H1 (cell line): ENCODE results near the gene LRRFIP1. TPM values are rescaled to one million over a fixed set of nuclear protein-coding genes. Genes with fewer than 3 reads are reported as not detected.

Source experiments
- CTCF ChIA-PET: fragments of 300-600 bp; sonication (Branson Sonifier 250); formaldehyde crosslinking; loops from one replicate; lab custom pipeline; 2021; ENCODE audit not compliant: partially characterized antibody; lab: Charles Lee
- POLR2A ChIA-PET: fragments of 300-600 bp; sonication (Branson Sonifier 250); formaldehyde crosslinking; loops from one replicate; lab custom pipeline; 2021; ENCODE audit warnings: inconsistent platforms; ENCODE audit not compliant: partially characterized antibody; lab: Charles Lee
- DNase-seq, 2 experiments: peaks; one replicate each; pipeline versions ENCODE4 v3.0.0 to v3.0.0-alpha.2; 2010 to 2022; ENCODE audit warnings: low spot score in 2 of 2, low read depth in 1 of 2, mixed read lengths in 1 of 2
- FAIRE-seq: peaks from 2 replicates; lab custom pipeline; 2011; peaks lifted over from hg19 to GRCh38; lab: Jason Lieb, UNC
- H2AFZ ChIP-seq: 2 replicates; pipeline ENCODE4 v1.8.1; 2012; ENCODE audit warnings: low read length, inconsistent platforms
- H2AK5ac ChIP-seq: 2 replicates; pipeline ENCODE4 v1.6.1; 2013; ENCODE audit warnings: low read depth, low read length
- H2BK120ac ChIP-seq: replicated peaks from 2 replicates; pipeline ENCODE3; 2013; ENCODE audit warnings: low read depth, low read length, inconsistent platforms
- H2BK12ac ChIP-seq: 2 replicates; pipeline ENCODE4 v1.6.1; 2013; ENCODE audit warnings: low read depth, low read length
- H2BK15ac ChIP-seq: 2 replicates; pipeline ENCODE4 v1.6.1; 2013; ENCODE audit warnings: low read length
- H2BK20ac ChIP-seq: 2 replicates; pipeline ENCODE4 v1.6.1; 2013; ENCODE audit warnings: low read length
- H2BK5ac ChIP-seq: 2 replicates; pipeline ENCODE4 v1.6.1; 2013; ENCODE audit warnings: low read depth, low read length
- H3K14ac ChIP-seq: 2 replicates; pipeline ENCODE4 v1.6.1; 2013; ENCODE audit warnings: inconsistent platforms; ENCODE audit not compliant: insufficient read length
- H3K18ac ChIP-seq: 2 replicates; pipeline ENCODE4 v1.6.1; 2013; ENCODE audit warnings: low read length; ENCODE audit errors: extremely low read depth
- H3K23ac ChIP-seq: 2 replicates; pipeline ENCODE4 v1.6.1; 2013; ENCODE audit warnings: inconsistent platforms; ENCODE audit not compliant: insufficient read length
- H3K23me2 ChIP-seq: 2 replicates; pipeline ENCODE4 v1.6.1; 2013; ENCODE audit warnings: low read depth, low read length
- H3K27ac ChIP-seq: 2 replicates; pipeline ENCODE4 v1.6.1; 2011; ENCODE audit warnings: low read depth, low read length, inconsistent platforms
- H3K27me3 ChIP-seq, 4 experiments: replicated peaks in 1 of 4; 1 replicate in 1 of 4; 2 replicates in 3 of 4; pipeline versions ENCODE4 v1.6.1 to v1.8.1; 2011 to 2013; ENCODE audit warnings: low read length in 3 of 4, mild to moderate bottlenecking in 3 of 4, inconsistent platforms in 2 of 4, mixed read lengths in 2 of 4, moderate library complexity in 1 of 4; ENCODE audit not compliant: control insufficient read depth in 3 of 4, insufficient read depth in 3 of 4; ENCODE audit errors: extremely low read depth in 1 of 4
- H3K36me3 ChIP-seq, 4 experiments: 2 replicates each; pipeline versions ENCODE4 v1.6.1 to v1.8.1; 2011 to 2013; ENCODE audit warnings: mild to moderate bottlenecking in 4 of 4, low read length in 3 of 4, moderate library complexity in 2 of 4, control low read depth in 1 of 4, inconsistent platforms in 1 of 4; ENCODE audit not compliant: insufficient read depth in 4 of 4, control insufficient read depth in 2 of 4
- H3K4ac ChIP-seq: replicated peaks from 2 replicates; pipeline ENCODE3; 2013; ENCODE audit warnings: low read length, low read depth, mixed read lengths, inconsistent platforms; ENCODE audit not compliant: insufficient read length
- H3K4me1 ChIP-seq, 4 experiments: replicated peaks in 1 of 4; 1 replicate in 1 of 4; 2 replicates in 3 of 4; pipeline versions ENCODE4 v1.6.1 to v1.8.1; 2011 to 2013; ENCODE audit warnings: low read length in 3 of 4, inconsistent platforms in 2 of 4, mixed read lengths in 1 of 4; ENCODE audit not compliant: insufficient read depth in 4 of 4, control insufficient read depth in 3 of 4
- H3K4me2 ChIP-seq, 2 experiments: 2 replicates each; pipeline versions ENCODE4 v1.6.1 to v1.8.1; 2011 to 2013; ENCODE audit warnings: low read depth in 2 of 2, low read length in 2 of 2, control low read depth in 1 of 2, inconsistent platforms in 1 of 2, mild to moderate bottlenecking in 1 of 2; ENCODE audit not compliant: insufficient read depth in 1 of 2
- H3K4me3 ChIP-seq, 4 experiments: fragments of 200-600, 300-600 bp in 1 of 4; sonication (generic), shearing (Covaris generic), sonication (Bioruptor Twin) in 1 of 4; 2 replicates each; pipeline versions ENCODE4 v1.5.1 to v1.8.1; 2011 to 2016; ENCODE audit warnings: low read length in 4 of 4, low read depth in 3 of 4, control low read depth in 2 of 4, inconsistent platforms in 2 of 4, mild to moderate bottlenecking in 2 of 4, mixed read lengths in 1 of 4, moderate library complexity in 1 of 4; ENCODE audit not compliant: insufficient read depth in 2 of 4; ENCODE audit errors: extremely low read depth in 1 of 4
- H3K56ac ChIP-seq: replicated peaks from 2 replicates; pipeline ENCODE3; 2013; ENCODE audit warnings: low read depth, mild to moderate bottlenecking, mixed read lengths, low read length, inconsistent platforms; ENCODE audit not compliant: insufficient read length
- H3K79me1 ChIP-seq: 2 replicates; pipeline ENCODE4 v1.6.1; 2013; ENCODE audit warnings: low read depth, low read length, control low read depth
- H3K79me2 ChIP-seq, 2 experiments: 2 replicates each; pipeline versions ENCODE4 v1.6.1 to v1.8.1; 2012 to 2013; ENCODE audit warnings: low read length in 2 of 2, mild to moderate bottlenecking in 2 of 2, inconsistent platforms in 1 of 2; ENCODE audit not compliant: insufficient read depth in 2 of 2, control insufficient read depth in 1 of 2
- H3K9ac ChIP-seq, 4 experiments: replicated peaks in 1 of 4; 1 replicate in 1 of 4; 2 replicates in 3 of 4; pipeline versions ENCODE4 v1.6.1 to v1.8.1; 2011 to 2013; ENCODE audit warnings: low read depth in 3 of 4, low read length in 3 of 4, control low read depth in 2 of 4, mild to moderate bottlenecking in 2 of 4, moderate library complexity in 2 of 4, inconsistent platforms in 1 of 4; ENCODE audit errors: extremely low read depth in 1 of 4
- H3K9me3 ChIP-seq, 2 experiments: 2 replicates each; pipeline versions ENCODE4 v1.6.1 to v1.8.1; 2012 to 2013; ENCODE audit warnings: mild to moderate bottlenecking in 2 of 2, moderate library complexity in 2 of 2, control low read depth in 1 of 2, inconsistent platforms in 1 of 2, low read depth in 1 of 2, low read length in 1 of 2, mixed read lengths in 1 of 2; ENCODE audit not compliant: insufficient read depth in 2 of 2
- H4K20me1 ChIP-seq, 2 experiments: replicated peaks in 1 of 2; 2 replicates each; pipeline versions ENCODE3 to v1.8.1; 2011 to 2013; ENCODE audit warnings: inconsistent platforms in 2 of 2, low read length in 2 of 2, mild to moderate bottlenecking in 1 of 2; ENCODE audit not compliant: insufficient read depth in 2 of 2, control insufficient read depth in 1 of 2
- H4K5ac ChIP-seq: 2 replicates; pipeline ENCODE4 v1.6.1; 2013; ENCODE audit warnings: low read length, low read depth, mixed read lengths, inconsistent platforms; ENCODE audit not compliant: insufficient read length
- H4K8ac ChIP-seq: 2 replicates; pipeline ENCODE4 v1.8.0; 2013; ENCODE audit warnings: mild to moderate bottlenecking, moderate library complexity, low read length, inconsistent platforms; ENCODE audit not compliant: insufficient read depth; ENCODE audit errors: extremely low read depth
- H4K91ac ChIP-seq: replicated peaks from 2 replicates; pipeline ENCODE3; 2013; ENCODE audit warnings: low read length, mixed read lengths, inconsistent platforms; ENCODE audit not compliant: insufficient read length
- WGBS, 2 experiments: shearing (Covaris generic) in 1 of 2; methylation state at CpG; one replicate each; pipeline versions ENCODE4 v1.1.6 to v1.1.7; 2013 to 2015; ENCODE audit warnings: low lambda C conversion rate in 2 of 2, mixed read lengths in 2 of 2, inconsistent platforms in 1 of 2, low coverage in 1 of 2, missing lambda C conversion rate in 1 of 2; ENCODE audit not compliant: insufficient replicate concordance in 2 of 2, insufficient coverage in 1 of 2, insufficient read length in 1 of 2; ENCODE audit errors: extremely low coverage in 1 of 2, missing lambda C conversion rate in 1 of 2; 5-methylcytosine and 5-hydroxymethylcytosine counted together
- polyA plus RNA-seq, 7 experiments: library from polyadenylated mRNA; depleted of rRNA in 3 of 7; stranded (reverse) in 5 of 7; unstranded in 2 of 7; fragments of >200 nt in 5 of 7; fragments of 200-250 nt in 2 of 7; gene quantifications; 1 replicate in 5 of 7; 2 replicates in 1 of 7; 4 replicates in 1 of 7; pipeline versions ENCODE4 v1.2.1 to v1.2.3, GENCODE V29; 2011 to 2013; ENCODE audit warnings: missing spikeins in 2 of 7, mixed read lengths in 2 of 7
- total RNA-seq: library from RNA; stranded (reverse); fragmentation: NEBNext Ultra II Directional; extraction: Animal tissue kit (Norgen Biotek cat#: 25700); gene quantifications from 2 replicates; pipeline ENCODE4 v1.2.1, GENCODE V29; 2021

The LRRFIP1 gene
- total and polyA plus RNA-seq, 2 of the 8 experiments (the other 6 are each of a cell fraction or from before 2014, with no cell fraction given) = 12.1 to 75.8 TPM

- Histone ChIP-seq H3K23ac (no peak overlapping the region), H3K4ac (no peak overlapping the region), H3K27ac (no peak overlapping the region), H2BK120ac (no peak overlapping the region), H3K9me3 (no peaks in the 10 kb centered on the region), H4K91ac (no peak overlapping the region), H3K18ac (no peak overlapping the region), H3K36me3 (no peaks in the 10 kb centered on the region), H2BK15ac (no peak overlapping the region), H3K56ac (no peak overlapping the region), H4K8ac (no peak overlapping the region), H3K79me1 (no peaks in the 10 kb centered on the region), H3K79me2 (no peaks in the 10 kb centered on the region), H3K4me3 (no peak overlapping the region), H3K27me3 (peaks cover 0 to 1% (median 0%) of the 10 kb centered on the region in 4 experiments; a peak in 2 of 7 replicates), H4K5ac (no peak overlapping the region), H4K20me1 (no peaks in the 10 kb centered on the region), H2BK5ac (no peak overlapping the region), H3K23me2 (no peaks in the 10 kb centered on the region), H3K9ac (no peak overlapping the region), H2BK12ac (no peak overlapping the region), H2AFZ (no peak overlapping the region), H2AK5ac (no peak overlapping the region), H3K4me1 (no peaks in the 10 kb centered on the region), H3K14ac (no peak overlapping the region), H3K4me2 (no peak overlapping the region), H2BK20ac (no peak overlapping the region)
- ChIA-PET POLR2A (no interaction called here), CTCF (no interaction called here)
- DNase-seq (no peak), FAIRE-seq (no peak)
- WGBS, 2 experiments = 71% methylated on average over 1 of the region's 1 CpG; no CpG with 5 or more reads in 1 of the 2 experiments
Measured at GRCh38 chr2:237815637-237816036, 188.2 kb downstream of the LRRFIP1 start.
